Measurements from ENCODE around the gene SAMD8. TPM values are rescaled to one million over a fixed set of nuclear protein-coding genes. Genes with fewer than 3 reads are reported as not detected.

Gene SAMD8
- total and polyA plus RNA-seq, 2 donors (not counting 1 experiment from before 2014, with no cell fraction given): 15.9 to 35.7 TPM

DNA sequence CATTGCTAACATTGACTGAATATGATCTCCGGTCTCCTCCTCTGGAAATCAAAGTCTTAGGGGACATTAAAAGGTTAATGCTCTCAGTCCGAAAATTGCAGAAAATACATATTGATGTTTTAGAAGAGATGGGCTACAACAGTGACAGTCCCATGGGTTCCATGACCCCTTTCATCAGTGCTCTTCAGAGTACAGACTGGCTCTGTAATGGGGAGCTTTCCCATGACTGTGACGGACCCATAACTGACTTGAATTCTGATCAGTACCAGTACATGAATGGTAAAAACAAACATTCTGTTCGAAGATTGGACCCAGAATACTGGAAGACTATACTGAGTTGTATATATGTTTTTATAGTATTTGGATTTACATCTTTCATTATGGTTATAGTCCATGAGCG is 39.2 kb downstream of the SAMD8 start:
- Histone ChIP-seq H3K4me1 (ENCODE audit: control insufficient read depth in 2 of 2, insufficient read depth in 2 of 2, low read length in 2 of 2) (peaks cover 3 to 4% of the 10 kb centered on the region in 2 donors), H3K36me3 (replicated peaks in 1 of 2; ENCODE audit: control extremely low read depth in 1 of 2, control insufficient read depth in 1 of 2, extremely low read depth in 1 of 2, insufficient read depth in 2 of 2, low read length in 1 of 2) (peaks cover 4 to 26% of the 10 kb centered on the region in 2 experiments), H2AFZ (ENCODE audit: insufficient read depth, low read depth, low read length, poor library complexity, severe bottlenecking) (no peak overlapping the region), H3K27ac (ENCODE audit: low read length in 2 of 2) (no peak overlapping the region), H3K4me3 (ENCODE audit: control extremely low read depth in 1 of 5, extremely low read depth in 1 of 5, insufficient read depth in 1 of 5, low read depth in 2 of 5, low read length in 4 of 5) (no peak overlapping the region), H3K9me3 (ENCODE audit: control extremely low read depth in 1 of 3, control insufficient read depth in 2 of 3, insufficient read depth in 1 of 3, low read length in 2 of 3) (no peaks in the 10 kb centered on the region), H3K79me2 (ENCODE audit: control insufficient read depth, insufficient read depth, low read length) (peaks cover 80% of the 10 kb centered on the region), H3K4me2 (replicated peaks; ENCODE audit: low read depth, low read length, poor library complexity, severe bottlenecking) (no peak overlapping the region), H3K27me3 (replicated peaks in 1 of 4; ENCODE audit: control extremely low read depth in 1 of 4, control insufficient read depth in 3 of 4, insufficient read depth in 4 of 4, low read length in 3 of 4) (no peaks in the 10 kb centered on the region), H3K9ac (ENCODE audit: low read length) (no peak overlapping the region), H4K20me1 (ENCODE audit: control insufficient read depth, insufficient read depth, low read length, poor library complexity, severe bottlenecking) (peaks cover 48% of the 10 kb centered on the region)
- ATAC-seq (ENCODE audit: low read depth) (no peak), DNase-seq (no peak)
- intact Hi-C loops (cut with micrococcal nuclease): no loop called here
- POLR2A ChIA-PET: no interaction called here
- H3K9me3 Mint-ChIP-seq (ENCODE audit: insufficient read depth): no peaks in the 10 kb centered on the region
- 94% methylated on average over 2 of the region's 5 CpGs for WGBS (ENCODE audit: insufficient coverage)
- H3K4me1 Mint-ChIP-seq: peaks cover 18% of the 10 kb centered on the region
- TF ChIP-seq CTCF (IDR thresholded peaks at IDR 0.05): no peak
- TF ChIP-seq EZH2 (IDR thresholded peaks at IDR 0.05; ENCODE audit: borderline replicate concordance, insufficient read depth, low read depth, low read length, poor library complexity, severe bottlenecking): no peak
- H3K27ac Mint-ChIP-seq: no peak overlapping the region
- no peak overlapping the region for H3K4me3 Mint-ChIP-seq
- H3K27me3 Mint-ChIP-seq: no peaks in the 10 kb centered on the region
- CTCF ChIA-PET: no interaction called here

GRCh38 chr10:75159519-75159918 is 48.1 kb downstream of the SAMD8 start:
- Histone ChIP-seq H4K20me1 (ENCODE audit: control insufficient read depth, insufficient read depth, low read length, poor library complexity, severe bottlenecking) (peaks cover 54% of the 10 kb centered on the region), H2AFZ (ENCODE audit: insufficient read depth, low read depth, low read length, poor library complexity, severe bottlenecking) (no peak overlapping the region), H3K4me3 (ENCODE audit: control extremely low read depth in 1 of 5, extremely low read depth in 1 of 5, insufficient read depth in 1 of 5, low read depth in 2 of 5, low read length in 4 of 5) (no peak overlapping the region), H3K79me2 (ENCODE audit: control insufficient read depth, insufficient read depth, low read length) (peaks cover 68% of the 10 kb centered on the region), H3K27ac (ENCODE audit: low read length in 2 of 2) (no peak overlapping the region), H3K27me3 (replicated peaks in 1 of 4; ENCODE audit: control extremely low read depth in 1 of 4, control insufficient read depth in 3 of 4, insufficient read depth in 4 of 4, low read length in 3 of 4) (no peaks in the 10 kb centered on the region), H3K9me3 (ENCODE audit: control extremely low read depth in 1 of 3, control insufficient read depth in 2 of 3, insufficient read depth in 1 of 3, low read length in 2 of 3) (no peaks in the 10 kb centered on the region), H3K4me1 (ENCODE audit: control insufficient read depth in 2 of 2, insufficient read depth in 2 of 2, low read length in 2 of 2) (peaks cover 0 to 8% of the 10 kb centered on the region in 2 donors), H3K36me3 (replicated peaks in 1 of 2; ENCODE audit: control extremely low read depth in 1 of 2, control insufficient read depth in 1 of 2, extremely low read depth in 1 of 2, insufficient read depth in 2 of 2, low read length in 1 of 2) (peaks cover 1 to 7% of the 10 kb centered on the region in 2 experiments), H3K4me2 (replicated peaks; ENCODE audit: low read depth, low read length, poor library complexity, severe bottlenecking) (no peak overlapping the region), H3K9ac (ENCODE audit: low read length) (no peak overlapping the region)
- no peak overlapping the region for H3K4me3 Mint-ChIP-seq
- intact Hi-C loops (cut with micrococcal nuclease): no loop called here
- WGBS (ENCODE audit: insufficient coverage): 93% methylated on average over 4 of the region's 4 CpGs
- H3K9me3 Mint-ChIP-seq (ENCODE audit: insufficient read depth): no peaks in the 10 kb centered on the region
- no peaks in the 10 kb centered on the region for H3K27me3 Mint-ChIP-seq
- H3K4me1 Mint-ChIP-seq: peaks cover 24% of the 10 kb centered on the region
- no peak for ATAC-seq (ENCODE audit: low read depth)
- DNase-seq: no peak
- no peak for TF ChIP-seq EZH2 (IDR thresholded peaks at IDR 0.05; ENCODE audit: borderline replicate concordance, insufficient read depth, low read depth, low read length, poor library complexity, severe bottlenecking)
- TF ChIP-seq CTCF (IDR thresholded peaks at IDR 0.05): no peak
- no peak overlapping the region for H3K27ac Mint-ChIP-seq
- ChIA-PET POLR2A (no interaction called here), CTCF (no interaction called here)

All from B cell (primary cell).